ENCODE data around the gene PREX1.

DNA sequence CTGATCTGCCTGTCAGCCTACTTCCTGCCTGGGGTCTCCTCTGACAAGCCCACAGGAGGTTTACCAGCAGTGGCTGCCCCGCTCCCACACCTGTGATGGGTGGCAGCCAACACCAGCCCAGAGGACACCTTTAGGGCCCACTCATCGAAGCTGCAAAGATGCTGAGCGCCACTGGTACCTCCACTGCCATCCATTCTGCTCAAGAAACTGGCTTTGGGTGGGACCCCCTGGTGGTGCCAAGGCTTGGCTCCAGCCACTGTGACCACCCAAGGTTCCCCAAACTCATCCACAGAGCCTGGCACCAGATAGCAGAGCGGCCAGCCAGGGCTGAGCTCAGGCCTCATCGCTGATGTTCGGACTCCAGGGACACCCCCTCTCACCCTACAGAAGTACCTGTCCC is 42.5 kb downstream of the PREX1 start:
- TF ChIP-seq, protein P1, sequence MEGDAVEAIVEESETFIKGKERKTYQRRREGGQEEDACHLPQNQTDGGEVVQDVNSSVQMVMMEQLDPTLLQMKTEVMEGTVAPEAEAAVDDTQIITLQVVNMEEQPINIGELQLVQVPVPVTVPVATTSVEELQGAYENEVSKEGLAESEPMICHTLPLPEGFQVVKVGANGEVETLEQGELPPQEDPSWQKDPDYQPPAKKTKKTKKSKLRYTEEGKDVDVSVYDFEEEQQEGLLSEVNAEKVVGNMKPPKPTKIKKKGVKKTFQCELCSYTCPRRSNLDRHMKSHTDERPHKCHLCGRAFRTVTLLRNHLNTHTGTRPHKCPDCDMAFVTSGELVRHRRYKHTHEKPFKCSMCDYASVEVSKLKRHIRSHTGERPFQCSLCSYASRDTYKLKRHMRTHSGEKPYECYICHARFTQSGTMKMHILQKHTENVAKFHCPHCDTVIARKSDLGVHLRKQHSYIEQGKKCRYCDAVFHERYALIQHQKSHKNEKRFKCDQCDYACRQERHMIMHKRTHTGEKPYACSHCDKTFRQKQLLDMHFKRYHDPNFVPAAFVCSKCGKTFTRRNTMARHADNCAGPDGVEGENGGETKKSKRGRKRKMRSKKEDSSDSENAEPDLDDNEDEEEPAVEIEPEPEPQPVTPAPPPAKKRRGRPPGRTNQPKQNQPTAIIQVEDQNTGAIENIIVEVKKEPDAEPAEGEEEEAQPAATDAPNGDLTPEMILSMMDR (IDR thresholded peaks at IDR 0.05): no peak
- TF ChIP-seq POLR2A (IDR thresholded peaks at IDR 0.05): no peak

All from prostate gland (tissue), 2 donors.